K562 (cell line): ENCODE results near the gene DENND5B. TPM values are rescaled to one million over a fixed set of nuclear protein-coding genes. Genes with fewer than 3 reads are reported as not detected.

Experiments
- ATAC-seq: fragments of 200-7000 bp; cut with Tn5 transposase; 3 replicates; pipeline ENCODE4 v1.9.1; 2020; ENCODE audit warnings: moderate library complexity
- BruUV-seq: library from RNA; stranded (reverse); fragments of 400-500 nt; replicated peaks from 2 replicates; lab custom pipeline; 2021; lab: Mats Ljungman, UMichigan
- CTCF ChIA-PET: fragments of 300-600 bp; formaldehyde crosslinking; extraction: SDS; loops from one replicate; lab custom pipeline; 2021; ENCODE audit warnings: low intra/inter-chr PET ratio; lab: Yijun Ruan, JAX
- POLR2A ChIA-PET: fragments of 300-600, 350-650 bp; sonication (Branson Sonifier 250); formaldehyde crosslinking; extraction: SDS; loops from one replicate; lab custom pipeline; 2021; ENCODE audit warnings: antibody characterized with exemption, inconsistent platforms; lab: Yijun Ruan, JAX
- DNase-seq, 4 experiments: peaks; one replicate each; pipeline versions ENCODE4 v3.0.0 to v3.0.0-alpha.2; 2011 to 2018; ENCODE audit warnings: low spot score in 3 of 4, mixed read lengths in 3 of 4; ENCODE audit errors: extremely low read depth in 1 of 4
- FAIRE-seq: peaks from 2 replicates; lab custom pipeline; 2011; peaks lifted over from hg19 to GRCh38; lab: Jason Lieb, UNC
- H2AFZ ChIP-seq: 2 replicates; pipeline ENCODE4 v1.6.0; 2011; ENCODE audit warnings: low read depth, low read length, control low read depth, inconsistent platforms
- H3K27ac ChIP-seq: fragments of 200-600 bp; 3 replicates; pipeline ENCODE4 v1.8.0; 2011; ENCODE audit warnings: low read depth, mild to moderate bottlenecking, control low read depth, inconsistent platforms, low read length, moderate library complexity, mixed read lengths; ENCODE audit errors: extremely low read depth
- H3K27me3 ChIP-seq, 2 experiments: fragments of 300-600 bp in 1 of 2; 2 replicates in 1 of 2; 3 replicates in 1 of 2; pipeline versions ENCODE4 v1.6.0 to v1.8.0; 2011; ENCODE audit warnings: inconsistent platforms in 2 of 2, low read length in 2 of 2, mild to moderate bottlenecking in 1 of 2, mixed read lengths in 1 of 2, moderate library complexity in 1 of 2; ENCODE audit not compliant: control insufficient read depth in 2 of 2, insufficient read depth in 2 of 2
- H3K36me3 ChIP-seq: fragments of 300-600 bp; 3 replicates; pipeline ENCODE4 v1.8.0; 2011; ENCODE audit warnings: mild to moderate bottlenecking, low read length, inconsistent platforms; ENCODE audit not compliant: control insufficient read depth, insufficient read depth
- H3K4me1 ChIP-seq, 2 experiments: fragments of 200-600 bp in 1 of 2; replicated peaks in 1 of 2; 2 replicates in 1 of 2; 3 replicates in 1 of 2; pipeline versions ENCODE4 v1.5.1 to v1.8.0; 2011; ENCODE audit warnings: inconsistent platforms in 2 of 2, low read length in 2 of 2, mild to moderate bottlenecking in 1 of 2, mixed read lengths in 1 of 2, moderate library complexity in 1 of 2; ENCODE audit not compliant: control insufficient read depth in 2 of 2, insufficient read depth in 2 of 2
- H3K4me2 ChIP-seq: 2 replicates; pipeline ENCODE4 v1.6.1; 2011; ENCODE audit warnings: low read length, control low read depth, inconsistent platforms, mixed read lengths; ENCODE audit not compliant: insufficient read depth
- H3K4me3 ChIP-seq: fragments of 200-600 bp; sonication (generic), shearing (Covaris generic); 2 replicates; pipeline ENCODE4 v1.5.1; 2016; ENCODE audit warnings: control low read depth, inconsistent platforms
- H3K79me2 ChIP-seq: fragments of 200-600 bp; 3 replicates; pipeline ENCODE4 v1.8.0; 2011; ENCODE audit warnings: low read length, inconsistent platforms; ENCODE audit not compliant: control insufficient read depth, insufficient read depth
- H3K9ac ChIP-seq, 2 experiments: 2 replicates each; pipeline versions ENCODE4 v1.6.0 to v1.6.1; 2011; ENCODE audit warnings: low read depth in 2 of 2, low read length in 2 of 2, control low read depth in 1 of 2, inconsistent platforms in 1 of 2, mild to moderate bottlenecking in 1 of 2, mixed read lengths in 1 of 2; ENCODE audit not compliant: insufficient read depth in 1 of 2
- H3K9me1 ChIP-seq: one replicate; pipeline ENCODE4 v1.6.0; 2011; ENCODE audit warnings: inconsistent platforms, mild to moderate bottlenecking, low read length, moderate library complexity; ENCODE audit not compliant: control insufficient read depth, insufficient read depth
- H3K9me3 ChIP-seq: replicated peaks from 2 replicates; pipeline ENCODE4 v1.5.1; 2011; ENCODE audit warnings: low read depth, low read length, inconsistent platforms; ENCODE audit not compliant: control insufficient read depth, insufficient read depth
- H4K20me1 ChIP-seq: replicated peaks from 2 replicates; pipeline ENCODE4 v1.6.1; 2011; ENCODE audit warnings: low read length, inconsistent platforms, mixed read lengths; ENCODE audit not compliant: control insufficient read depth, insufficient read depth
- PKNOX1 ChIP-seq: fragments of 450-650 bp; IDR thresholded peaks from 2 replicates; pipeline ENCODE4 v1.6.1; 2016
- ZBTB40 ChIP-seq, 2 experiments: fragments of 450-650 bp in 1 of 2; sonication (generic) in 1 of 2; formaldehyde crosslinking in 1 of 2; IDR thresholded peaks; 2 replicates each; pipeline versions ENCODE4 v1.7.1 to v1.9.0; 2016 to 2022; ENCODE audit warnings: inconsistent platforms in 1 of 2, mild to moderate bottlenecking in 1 of 2, missing genetic modification reagents in 1 of 2
- ZNF740 ChIP-seq, 3 experiments: fragments of 200-800 bp in 1 of 3; sonication (Bioruptor generic) in 1 of 3; sonication (generic) in 1 of 3; formaldehyde crosslinking in 1 of 3; IDR thresholded peaks; 2 replicates each; pipeline versions ENCODE4 v1.6.1 to v1.8.0; 2016 to 2022; ENCODE audit warnings: mild to moderate bottlenecking in 2 of 3, missing compliant biosample characterization in 2 of 3, missing genetic modification characterization in 2 of 3, missing genetic modification reagents in 1 of 3
- whole genome bisulfite sequencing: fragments of 100-300 bp; shearing (Covaris generic); methylation state at CpG from one replicate; pipeline ENCODE4 v1.1.6; 2016; ENCODE audit warnings: low coverage, mixed read lengths; ENCODE audit not compliant: insufficient coverage; ENCODE audit errors: missing lambda C conversion rate; 5-methylcytosine and 5-hydroxymethylcytosine counted together
- in situ Hi-C: fragments of 300-500 bp; cut with MboI; formaldehyde crosslinking; loops from 4 replicates; pipeline ENCODE4 v1.15.0; 2018; ENCODE audit warnings: inconsistent platforms, mixed read lengths
- intact Hi-C: fragments of 100-400 bp; cut with micrococcal nuclease; formaldehyde crosslinking; loops from 2 replicates; pipeline ENCODE4 v1.14.2; 2022
- polyA plus RNA-seq, 8 experiments: library from polyadenylated mRNA; depleted of rRNA in 4 of 8; stranded (reverse) in 5 of 8; unstranded in 3 of 8; fragments of >200 nt; fragmentation: Nextera tagmentation in 2 of 8; fragmentation: Illumina TruSeq in 1 of 8; extraction: Ambion mirVana in 2 of 8; extraction: Trizol in 1 of 8; gene quantifications; 2 replicates each; pipeline versions ENCODE4 v1.2.1 to v1.2.3, GENCODE V29; 2011 to 2014; ENCODE audit warnings: inconsistent platforms in 1 of 8, missing spikeins in 1 of 8
- total RNA-seq, 7 experiments: library from RNA; depleted of rRNA in 6 of 7; stranded (reverse); fragments of >200 nt in 6 of 7; fragmentation: Illumina TruSeq in 2 of 7; extraction: Trizol in 2 of 7; gene quantifications; 2 replicates each; pipeline versions ENCODE4 v1.2.1 to v1.2.3, GENCODE V29; 2011 to 2021; ENCODE audit warnings: low replicate concordance in 1 of 7

Gene DENND5B
- total and polyA plus RNA-seq, 9 of the 15 experiments (the other 6 are each of a cell fraction or from before 2014, with no cell fraction given): 0.99 to 6.0 (median 3.6) TPM

GRCh38 chr12:31591380-31591901 is 505 bp upstream of the DENND5B start:
- no peak for ATAC-seq
- no peaks in the 10 kb centered on the region for H4K20me1 ChIP-seq
- ChIA-PET CTCF (no interaction called here), POLR2A (interaction anchor here (0.8 to 1.5 kb wide), 4 partner anchors 13 to 341 kb away, joined by 3 to 4 read pairs (median 4); no protein-coding TSS in a partner anchor)
- H2AFZ ChIP-seq: peak overlapping the region; percentile 78
- FAIRE-seq: no peak
- no peaks in the 10 kb centered on the region for H3K36me3 ChIP-seq
- intact Hi-C loops (no loop called here), in situ Hi-C loops (no loop called here)
- no peaks in the 10 kb centered on the region for H3K79me2 ChIP-seq
- H3K4me3 ChIP-seq: peak overlapping the region; percentile 86
- 9% methylated on average over 16 of the region's 16 CpGs for WGBS
- peak in 3 of 4 experiments; percentile 10 to 29 (median 17) for DNase-seq
- H3K4me2 ChIP-seq: peak overlapping the region; percentile 86
- no peaks in the 10 kb centered on the region for H3K9me3 ChIP-seq
- BruUV-seq: no TSS peak
- peaks cover 11 to 14% of the 10 kb centered on the region in 2 experiments; a peak in 4 of 5 replicates for H3K27me3 ChIP-seq
- H3K9me1 ChIP-seq: no peaks in the 10 kb centered on the region
- H3K27ac ChIP-seq: no peak overlapping the region; the same call in 2 of the 3 replicates
- peaks cover 2 to 20% of the 10 kb centered on the region in 2 experiments; a peak in 4 of 5 replicates for H3K4me1 ChIP-seq
- peak overlapping the region; percentile 45 to 94; a peak in 3 of 4 replicates for H3K9ac ChIP-seq
- TF ChIP-seq ZNF740 (CRISPR knock-in tag; IDR thresholded peaks at IDR 0.05): 0 out of 2 replicates have a peak, but pooled peaks have one; percentile 17
- no peak for TF ChIP-seq ZNF740 (tag; IDR thresholded peaks at IDR 0.05)
- TF ChIP-seq ZBTB40 (IDR thresholded peaks at IDR 0.05): 0 out of 2 replicates have a peak, but pooled peaks have one; percentile 18
- no peak for TF ChIP-seq ZBTB40 (CRISPR knock-in tag; IDR thresholded peaks at IDR 0.05)
- peak; percentile 42; the same call in 1 of the 2 replicates for TF ChIP-seq PKNOX1
